Fibroblast of lung (primary cell): ENCODE measurements around the gene TMEM175. TPM values are rescaled to one million over a fixed set of nuclear protein-coding genes. Genes with fewer than 3 reads are reported as not detected.

Experiments
- DNase-seq, 2 donors: peaks; one replicate each; pipeline versions ENCODE4 v3.0.0 to v3.0.0-alpha.2; 2010; ENCODE audit warnings: low read depth in 2 of 2
- H2AFZ ChIP-seq: 2 replicates; pipeline ENCODE4 v1.5.1; 2012; ENCODE audit warnings: low read length, control low read depth, inconsistent platforms
- H3K27ac ChIP-seq: 2 replicates; pipeline ENCODE4 v1.5.1; 2011; ENCODE audit warnings: low read length, control low read depth; ENCODE audit not compliant: insufficient read depth
- H3K27me3 ChIP-seq: 2 replicates; pipeline ENCODE4 v1.5.1; 2011; ENCODE audit warnings: mild to moderate bottlenecking, low read length; ENCODE audit not compliant: control insufficient read depth, insufficient read depth
- H3K36me3 ChIP-seq: 2 replicates; pipeline ENCODE4 v1.5.1; 2011; ENCODE audit warnings: low read length; ENCODE audit not compliant: control insufficient read depth, insufficient read depth
- H3K4me1 ChIP-seq: 2 replicates; pipeline ENCODE4 v1.5.1; 2011; ENCODE audit warnings: low read length; ENCODE audit not compliant: control insufficient read depth, insufficient read depth; ENCODE audit errors: extremely low read depth
- H3K4me2 ChIP-seq: 2 replicates; pipeline ENCODE4 v1.5.1; 2011; ENCODE audit warnings: low read length, control low read depth; ENCODE audit not compliant: insufficient read depth; ENCODE audit errors: extremely low read depth
- H3K4me3 ChIP-seq, 4 experiments: fragments of 200-600 bp in 1 of 4; sonication (generic) in 1 of 4; replicated peaks in 1 of 4; 2 replicates each; pipeline ENCODE4 v1.5.1; 2011 to 2016; ENCODE audit warnings: low read length in 4 of 4, low read depth in 3 of 4, mild to moderate bottlenecking in 3 of 4, control low read depth in 2 of 4, inconsistent platforms in 1 of 4, mixed read lengths in 1 of 4; ENCODE audit not compliant: insufficient read depth in 1 of 4; ENCODE audit errors: control extremely low read depth in 1 of 4
- H3K79me2 ChIP-seq: 2 replicates; pipeline ENCODE4 v1.5.1; 2012; ENCODE audit warnings: mild to moderate bottlenecking, low read length, inconsistent platforms; ENCODE audit not compliant: control insufficient read depth, insufficient read depth
- H3K9ac ChIP-seq: 2 replicates; pipeline ENCODE4 v1.5.1; 2011; ENCODE audit warnings: mild to moderate bottlenecking, low read length, control low read depth; ENCODE audit not compliant: insufficient read depth
- H3K9me3 ChIP-seq: 2 replicates; pipeline ENCODE4 v1.5.1; 2012; ENCODE audit warnings: low read depth, low read length; ENCODE audit not compliant: control insufficient read depth, insufficient read depth
- H4K20me1 ChIP-seq: 2 replicates; pipeline ENCODE4 v1.5.1; 2011; ENCODE audit warnings: low read length; ENCODE audit not compliant: control insufficient read depth, insufficient read depth; ENCODE audit errors: extremely low read depth
- CTCF ChIP-seq, 2 donors: IDR thresholded peaks in 1 of 2; conservative IDR thresholded peaks in 1 of 2; 1 replicate in 1 of 2; 2 replicates in 1 of 2; pipeline ENCODE4 v1.5.1; 2011 to 2012; ENCODE audit warnings: low read length in 2 of 2, control low read depth in 1 of 2, inconsistent platforms in 1 of 2, low read depth in 1 of 2, mild to moderate bottlenecking in 1 of 2
- EZH2 ChIP-seq: IDR thresholded peaks from 2 replicates; pipeline ENCODE4 v1.5.1; 2012; ENCODE audit warnings: low read length, control low read depth, mild to moderate bottlenecking; ENCODE audit errors: missing control alignments
- polyA plus RNA-seq, 2 donors: library from polyadenylated mRNA; depleted of rRNA in 1 of 2; stranded (reverse) in 1 of 2; unstranded in 1 of 2; fragments of >200 nt; gene quantifications; 2 replicates each; pipeline ENCODE4 v1.2.1, GENCODE V29; 2011 to 2012; ENCODE audit warnings: missing spikeins in 1 of 2
- total RNA-seq: library from RNA; depleted of rRNA; stranded (reverse); fragments of >200 nt; gene quantifications from 2 replicates; pipeline ENCODE4 v1.2.1, GENCODE V29; 2014

TMEM175 gene
- total and polyA plus RNA-seq, 2 donors (not counting 1 experiment from before 2014, with no cell fraction given), result 16.3 to 23.9 TPM

DNA sequence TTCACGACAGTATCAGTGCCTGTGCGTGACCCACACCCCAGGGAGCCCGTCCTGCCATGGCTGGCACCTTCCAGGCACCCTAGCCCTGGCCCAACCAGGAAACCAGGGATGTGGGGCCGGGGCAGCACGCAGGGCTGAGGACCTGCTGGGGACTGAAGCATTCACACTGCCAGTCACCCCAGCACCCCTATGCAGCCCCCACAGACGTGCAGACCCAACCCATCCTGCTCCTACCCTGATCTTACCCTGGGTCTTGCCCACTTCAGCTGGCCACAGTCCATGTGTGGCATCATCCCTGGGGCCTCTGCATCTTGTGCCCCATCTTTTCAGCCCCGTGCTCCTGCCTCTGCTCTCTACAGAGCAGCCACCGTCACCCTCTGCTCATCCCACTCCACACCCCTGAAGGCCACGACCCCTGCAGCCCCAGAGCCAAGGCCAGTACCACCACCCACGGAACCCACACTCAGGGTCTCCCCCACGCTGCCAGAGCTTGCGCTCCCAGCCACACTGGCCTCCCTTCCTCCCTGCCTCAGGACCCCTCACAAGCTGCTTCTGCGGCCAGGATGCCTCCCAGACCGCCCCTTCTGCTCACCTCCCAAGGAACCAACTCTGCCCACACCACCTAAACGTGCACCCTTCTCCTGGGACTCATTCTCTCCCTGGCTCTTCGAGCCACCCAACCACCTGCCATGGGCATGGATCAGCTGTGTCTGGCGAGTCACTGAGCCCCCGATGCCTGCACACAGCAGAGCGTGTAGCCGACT is 25.7 kb upstream of the TMEM175 start:
- H4K20me1 ChIP-seq, result no peaks in the 10 kb centered on the region
- H3K36me3 ChIP-seq, result peaks cover 4% of the 10 kb centered on the region
- H3K4me3 ChIP-seq, result no peak overlapping the region
- no peaks in the 10 kb centered on the region for H3K9me3 ChIP-seq
- H3K27me3 ChIP-seq, result no peaks in the 10 kb centered on the region
- peaks cover 12% of the 10 kb centered on the region for H3K79me2 ChIP-seq
- no peak overlapping the region for H3K27ac ChIP-seq
- H3K4me2 ChIP-seq, result no peak overlapping the region
- H3K4me1 ChIP-seq, result no peaks in the 10 kb centered on the region
- no peak overlapping the region for H3K9ac ChIP-seq
- H2AFZ ChIP-seq, result no peak overlapping the region
- TF ChIP-seq CTCF (conservative IDR thresholded peaks at IDR 0.05 in 1 of 2, IDR thresholded peaks at IDR 0.05 in 1 of 2; ENCODE audit: low read depth in 1 of 2, low read length in 2 of 2) (no peak), EZH2 (no peak)
- no peak for DNase-seq

DNA sequence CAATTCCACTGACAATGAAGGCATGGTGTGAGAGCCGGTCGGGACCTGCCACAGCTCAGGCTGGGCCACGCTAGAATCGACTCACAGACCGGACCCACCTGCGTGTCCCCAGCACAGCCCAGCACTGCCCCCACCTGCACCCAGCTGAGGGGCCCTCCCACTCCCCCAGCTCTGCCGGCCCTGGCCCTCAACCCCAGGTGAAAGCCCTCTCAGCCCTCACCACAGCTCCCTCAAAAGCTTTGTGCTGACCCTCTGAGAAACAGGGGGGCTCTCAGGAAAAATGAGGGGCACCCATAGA is 25.2 kb upstream of the TMEM175 start:
- TF ChIP-seq EZH2 (no peak), CTCF (conservative IDR thresholded peaks at IDR 0.05 in 1 of 2, IDR thresholded peaks at IDR 0.05 in 1 of 2; ENCODE audit: low read depth in 1 of 2, low read length in 2 of 2) (no peak)
- no peaks in the 10 kb centered on the region for H3K4me1 ChIP-seq
- H3K9me3 ChIP-seq, result no peaks in the 10 kb centered on the region
- DNase-seq, result no peak
- H3K4me2 ChIP-seq, result no peak overlapping the region
- peaks cover 12% of the 10 kb centered on the region for H3K79me2 ChIP-seq
- H3K36me3 ChIP-seq, result peaks cover 6% of the 10 kb centered on the region
- no peak overlapping the region for H2AFZ ChIP-seq
- H4K20me1 ChIP-seq, result no peaks in the 10 kb centered on the region
- no peak overlapping the region for H3K27ac ChIP-seq
- no peak overlapping the region for H3K9ac ChIP-seq
- H3K4me3 ChIP-seq, result no peak overlapping the region
- H3K27me3 ChIP-seq, result no peaks in the 10 kb centered on the region

DNA sequence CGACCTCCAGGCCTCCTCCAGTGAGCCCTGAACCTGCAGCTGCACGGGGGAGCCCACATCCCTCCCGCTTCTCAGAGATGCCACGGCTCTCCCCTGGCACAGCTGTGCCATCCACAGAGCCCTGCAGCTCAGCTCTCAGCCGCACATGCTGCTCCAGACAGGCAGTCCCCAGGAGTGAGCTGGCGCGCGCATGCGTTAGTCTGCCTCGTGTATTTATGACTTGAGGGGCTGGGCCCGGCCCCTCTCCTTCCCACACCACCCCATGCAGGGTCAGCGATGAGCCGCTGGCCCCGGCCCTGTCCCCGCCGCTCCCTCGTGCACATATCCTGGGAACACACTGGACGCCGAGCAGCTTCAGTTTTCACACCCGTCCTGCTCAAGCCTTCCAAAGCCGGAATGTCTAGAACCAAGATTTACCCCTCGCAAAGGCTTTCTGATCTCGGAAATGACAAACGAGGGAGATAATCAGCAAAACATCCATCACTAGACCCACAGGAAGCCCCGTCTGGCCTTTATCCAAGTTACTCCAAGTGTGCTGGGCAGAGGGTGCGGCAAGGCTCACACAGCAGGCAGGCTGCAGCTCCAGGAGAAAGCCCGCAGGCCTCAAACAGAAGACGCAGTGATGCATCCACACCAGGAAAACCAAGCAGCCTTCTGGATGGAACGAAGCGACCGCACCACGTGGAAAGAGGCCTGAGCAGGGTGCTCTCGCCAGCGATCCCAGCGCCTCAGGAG is 24.4 kb upstream of the TMEM175 start:
- H2AFZ ChIP-seq, result no peak overlapping the region
- H3K36me3 ChIP-seq, result peaks cover 8% of the 10 kb centered on the region
- no peak overlapping the region for H3K27ac ChIP-seq
- H4K20me1 ChIP-seq, result no peaks in the 10 kb centered on the region
- H3K4me3 ChIP-seq, result no peak overlapping the region
- H3K9me3 ChIP-seq, result no peaks in the 10 kb centered on the region
- no peak overlapping the region for H3K4me2 ChIP-seq
- H3K79me2 ChIP-seq, result peaks cover 12% of the 10 kb centered on the region
- H3K9ac ChIP-seq, result no peak overlapping the region
- H3K4me1 ChIP-seq, result no peaks in the 10 kb centered on the region
- no peaks in the 10 kb centered on the region for H3K27me3 ChIP-seq
- peak; percentile 45 to 84 for DNase-seq
- TF ChIP-seq CTCF (conservative IDR thresholded peaks at IDR 0.05 in 1 of 2, IDR thresholded peaks at IDR 0.05 in 1 of 2; ENCODE audit: low read depth in 1 of 2, low read length in 2 of 2), result no peak
- no peak for TF ChIP-seq EZH2
